ENCODE results near the gene ANP32B.

DNA sequence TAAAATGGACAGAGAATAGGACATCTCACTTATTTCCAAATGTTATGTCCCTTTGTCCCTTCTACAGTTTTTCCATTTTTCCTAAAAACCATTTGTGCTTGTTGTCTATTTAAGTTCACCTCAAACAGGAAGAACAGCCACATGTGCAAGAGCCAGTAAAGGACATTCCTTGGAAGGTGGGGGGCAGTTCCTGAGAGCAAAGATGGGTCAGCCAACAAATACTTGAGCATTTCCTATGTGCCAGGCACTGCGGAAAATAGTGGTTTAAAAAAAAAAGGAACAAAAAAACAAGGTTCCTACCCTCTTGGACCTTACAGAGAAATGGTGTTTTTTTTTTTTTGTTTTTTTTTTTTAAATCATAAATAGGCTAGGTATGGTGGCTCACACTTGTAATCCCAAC is 26.8 kb downstream of the ANP32B start:
- no peak for TF ChIP-seq EZH2 (IDR thresholded peaks at IDR 0.05; ENCODE audit: low read length)
- TF ChIP-seq, protein P1, sequence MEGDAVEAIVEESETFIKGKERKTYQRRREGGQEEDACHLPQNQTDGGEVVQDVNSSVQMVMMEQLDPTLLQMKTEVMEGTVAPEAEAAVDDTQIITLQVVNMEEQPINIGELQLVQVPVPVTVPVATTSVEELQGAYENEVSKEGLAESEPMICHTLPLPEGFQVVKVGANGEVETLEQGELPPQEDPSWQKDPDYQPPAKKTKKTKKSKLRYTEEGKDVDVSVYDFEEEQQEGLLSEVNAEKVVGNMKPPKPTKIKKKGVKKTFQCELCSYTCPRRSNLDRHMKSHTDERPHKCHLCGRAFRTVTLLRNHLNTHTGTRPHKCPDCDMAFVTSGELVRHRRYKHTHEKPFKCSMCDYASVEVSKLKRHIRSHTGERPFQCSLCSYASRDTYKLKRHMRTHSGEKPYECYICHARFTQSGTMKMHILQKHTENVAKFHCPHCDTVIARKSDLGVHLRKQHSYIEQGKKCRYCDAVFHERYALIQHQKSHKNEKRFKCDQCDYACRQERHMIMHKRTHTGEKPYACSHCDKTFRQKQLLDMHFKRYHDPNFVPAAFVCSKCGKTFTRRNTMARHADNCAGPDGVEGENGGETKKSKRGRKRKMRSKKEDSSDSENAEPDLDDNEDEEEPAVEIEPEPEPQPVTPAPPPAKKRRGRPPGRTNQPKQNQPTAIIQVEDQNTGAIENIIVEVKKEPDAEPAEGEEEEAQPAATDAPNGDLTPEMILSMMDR (optimal IDR thresholded peaks at IDR 0.05 in 1 of 3, IDR thresholded peaks at IDR 0.05 in 1 of 3, conservative IDR thresholded peaks at IDR 0.05 in 1 of 3; ENCODE audit: extremely low read depth in 1 of 3, insufficient read depth in 2 of 3, low read length in 3 of 3): no peak
